Activated naive CD4-positive, alpha-beta T cell treated with anti-CD3 and anti-CD28 coated beads, Interleukin-2, amount 50 U/mL, for 72 hours (primary cell): Measurements from ENCODE around the gene PPP1R3F. TPM values are rescaled to one million over a fixed set of nuclear protein-coding genes. Genes with fewer than 3 reads are reported as not detected.
"Not testable (repeated sequence)": the region's sequence is repeated elsewhere in the genome, so short reads cannot be mapped to it uniquely, and the experiment has no call there.

ENCODE experiments used
- ATAC-seq, 2 donors: fragments of 150-1000 bp; cut with Tn5 transposase; 2 replicates each; pipeline ENCODE4 v1.10.0; 2021; ENCODE audit warnings: mild to moderate bottlenecking in 2 of 2, moderate library complexity in 2 of 2
- DNase-seq, 2 donors: peaks; one replicate each; pipeline ENCODE4 v3.0.0; 2021 to 2022; ENCODE audit warnings: low spot score in 2 of 2
- H3K27ac Mint-ChIP-seq, 2 donors: one replicate each; pipeline ENCODE4 v1.8.0; 2022; ENCODE audit warnings: mild to moderate bottlenecking in 2 of 2, mixed read lengths in 2 of 2
- H3K36me3 Mint-ChIP-seq, 2 donors: one replicate each; pipeline ENCODE4 v1.8.0; 2022; ENCODE audit warnings: mixed read lengths in 2 of 2
- H3K9me3 Mint-ChIP-seq, 2 donors: one replicate each; pipeline ENCODE4 v1.8.0; 2022; ENCODE audit warnings: mixed read lengths in 2 of 2
- total RNA-seq, 2 donors: library from RNA; stranded (reverse); gene quantifications; one replicate each; pipeline ENCODE4 v1.2.3, GENCODE V29; 2022

Gene PPP1R3F
- total RNA-seq, 2 donors from 2014 or later = 4.2 to 5.3 TPM

DNA sequence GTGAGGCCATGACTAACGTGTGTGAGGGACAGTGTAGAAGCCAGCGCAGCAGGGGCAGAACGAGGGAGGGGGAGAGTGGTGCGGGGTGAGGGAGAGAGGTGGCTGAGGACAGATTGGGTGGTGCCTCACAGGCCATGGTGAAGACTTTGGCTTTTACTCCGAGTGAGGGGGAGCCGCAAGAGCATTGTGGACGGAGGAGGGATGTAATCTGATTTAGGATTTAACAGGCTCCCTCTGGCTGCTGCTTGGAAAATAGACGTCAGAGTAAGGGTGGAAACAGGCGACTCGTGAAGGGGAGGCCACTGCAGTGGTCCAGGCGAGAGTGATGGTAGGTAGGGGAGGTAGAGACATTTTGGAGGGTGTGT, 13.0 kb downstream of the PPP1R3F start:
- Mint-ChIP-seq H3K9me3 (no peaks in the 10 kb centered on the region), H3K36me3 (no peaks in the 10 kb centered on the region), H3K27ac (no peak overlapping the region)
- DNase-seq = no peak
- ATAC-seq = no peak

GRCh38 chrX:49284212-49284611, 14.6 kb downstream of the PPP1R3F start:
- Mint-ChIP-seq H3K36me3 (no peaks in the 10 kb centered on the region), H3K27ac (peak overlapping the region in 1 of 2 donors; percentile 60), H3K9me3 (no peaks in the 10 kb centered on the region)
- ATAC-seq (no peak), DNase-seq (no peak)

DNA sequence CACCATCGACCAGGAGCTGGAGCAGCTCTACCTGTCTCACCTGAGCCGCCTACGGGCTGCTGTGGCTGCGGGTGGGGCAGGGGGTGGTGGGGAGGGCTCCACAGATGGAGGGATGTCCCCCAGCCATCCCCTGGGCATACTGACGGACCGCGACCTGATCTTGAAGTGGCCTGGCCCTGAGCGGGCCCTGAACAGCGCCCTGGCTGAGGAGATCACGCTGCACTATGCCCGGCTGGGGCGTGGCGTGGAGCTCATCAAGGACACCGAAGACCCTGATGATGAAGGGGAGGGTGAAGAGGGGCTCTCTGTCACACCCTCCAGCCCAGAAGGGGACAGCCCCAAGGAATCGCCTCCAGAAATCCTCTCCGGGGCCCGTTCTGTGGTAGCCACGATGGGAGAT, 16.5 kb downstream of the PPP1R3F start:
- Mint-ChIP-seq H3K9me3 (no peaks in the 10 kb centered on the region), H3K27ac (no peak overlapping the region), H3K36me3 (no peaks in the 10 kb centered on the region)
- DNase-seq (no peak), ATAC-seq (no peak)

- Mint-ChIP-seq H3K27ac (no peak overlapping the region), H3K36me3 (no peaks in the 10 kb centered on the region), H3K9me3 (no peaks in the 10 kb centered on the region)
- ATAC-seq = no peak
- DNase-seq = no peak
Observed at GRCh38 chrX:49286581-49286980, 17.0 kb downstream of the PPP1R3F start.

- no peak for ATAC-seq
- Mint-ChIP-seq H3K36me3 (no peaks in the 10 kb centered on the region), H3K9me3 (no peaks in the 10 kb centered on the region), H3K27ac (no peak overlapping the region)
- no peak for DNase-seq
Observed at GRCh38 chrX:49287665-49288064, 18.1 kb downstream of the PPP1R3F start.

GRCh38 chrX:49290215-49290614, 20.6 kb downstream of the PPP1R3F start:
- ATAC-seq = no peak

DNA sequence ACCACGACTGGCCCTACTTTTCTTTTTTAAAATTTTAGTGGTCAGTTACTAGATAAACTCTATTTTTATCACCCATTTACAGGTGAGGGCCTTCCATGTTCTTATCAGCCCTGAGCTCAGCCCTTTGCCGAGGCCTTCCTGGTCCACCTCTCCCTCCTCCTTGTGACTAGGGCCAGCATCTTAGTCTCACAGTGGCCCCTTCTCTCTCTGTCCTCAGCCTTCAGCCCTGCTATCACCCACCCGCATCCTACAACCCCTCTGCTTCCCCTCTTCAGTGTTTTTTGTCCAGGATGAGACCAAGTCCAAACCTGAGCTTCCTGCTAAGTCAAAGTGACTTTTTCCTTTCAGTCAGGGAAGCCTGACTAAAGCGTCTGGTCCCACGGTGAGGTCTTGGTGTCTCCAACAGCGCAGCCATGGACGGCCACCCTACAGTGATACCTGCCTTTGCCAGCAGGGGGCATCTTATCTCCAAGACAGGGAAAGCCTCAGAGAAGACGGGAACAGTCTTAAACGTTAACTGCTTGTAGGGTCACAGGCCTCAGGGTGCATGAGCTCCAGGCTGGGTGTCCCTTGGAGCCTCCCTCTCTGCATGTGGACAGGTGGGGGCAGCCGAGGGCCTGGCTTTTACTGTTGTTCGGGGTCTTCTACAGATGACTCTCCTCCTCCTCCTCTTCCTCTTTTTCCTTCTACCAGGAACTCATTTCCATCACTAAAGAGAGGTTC, 22.2 kb downstream of the PPP1R3F start:
- ATAC-seq = peak; percentile 78 to 86
- peak overlapping the region; percentile 41 to 91 for H3K27ac Mint-ChIP-seq

More at GRCh38 chrX:49290215-49290614, 20.6 kb downstream of the PPP1R3F start:
- Mint-ChIP-seq H3K9me3 (no peaks in the 10 kb centered on the region), H3K36me3 (no peaks in the 10 kb centered on the region), H3K27ac (no peak overlapping the region)
- no peak for DNase-seq

DNA sequence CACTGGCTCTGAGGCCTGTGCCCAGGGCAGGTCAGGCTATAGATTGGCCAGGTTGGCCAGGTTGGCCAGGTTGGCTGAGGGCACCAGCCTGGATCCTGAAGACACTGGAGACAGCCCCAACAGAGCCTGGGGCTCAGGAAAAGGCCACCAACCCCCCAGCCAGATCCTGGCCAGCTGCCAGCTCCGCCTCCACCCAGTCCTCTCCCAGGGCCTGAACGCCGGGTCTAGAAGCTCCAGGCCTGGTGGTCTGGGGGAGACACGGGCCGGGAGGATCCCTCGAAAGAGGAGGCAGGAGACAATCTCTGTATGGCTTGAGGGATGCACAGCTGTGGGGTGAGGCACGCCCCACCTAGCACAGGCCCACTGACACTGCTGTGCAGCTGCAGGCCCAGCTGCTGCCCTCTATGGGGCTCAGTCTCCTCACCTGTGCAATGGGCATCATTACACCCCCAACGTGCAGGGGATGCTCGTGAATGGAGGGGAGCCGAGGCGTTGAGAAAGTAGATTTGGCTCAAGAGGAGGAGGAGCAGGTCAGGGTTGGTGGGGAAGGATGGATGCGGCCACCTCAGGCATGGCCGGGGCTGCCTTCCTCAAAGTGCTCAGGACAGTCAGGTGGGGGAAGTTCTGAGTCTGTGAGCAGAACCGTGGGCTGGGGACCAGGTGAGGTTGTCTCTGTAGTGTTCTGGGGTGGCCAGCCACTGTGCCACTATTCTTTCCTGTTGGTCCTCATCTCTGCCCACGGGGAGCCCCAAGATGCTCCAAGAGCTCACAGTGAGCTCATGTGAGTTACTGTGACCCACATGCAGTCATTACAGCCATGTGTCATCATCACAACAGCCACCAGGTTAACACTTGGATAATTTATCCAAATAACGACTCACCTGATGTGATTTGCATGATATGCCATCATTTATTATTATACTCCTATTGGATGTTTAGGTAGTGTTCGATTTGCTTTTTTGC, 23.1 kb downstream of the PPP1R3F start:
- ATAC-seq (peak; percentile 44 to 56), DNase-seq (no peak)
- no peaks in the 10 kb centered on the region for H3K36me3 Mint-ChIP-seq
- H3K9me3 Mint-ChIP-seq = no peaks in the 10 kb centered on the region
- peak overlapping the region in 1 of 2 donors; percentile 41 for H3K27ac Mint-ChIP-seq

More for the DNA sequence above, 22.2 kb downstream of the PPP1R3F start:
- DNase-seq = peak in 1 of 2 donors; percentile 82
- Mint-ChIP-seq H3K9me3 (no peaks in the 10 kb centered on the region), H3K36me3 (no peaks in the 10 kb centered on the region)

DNA sequence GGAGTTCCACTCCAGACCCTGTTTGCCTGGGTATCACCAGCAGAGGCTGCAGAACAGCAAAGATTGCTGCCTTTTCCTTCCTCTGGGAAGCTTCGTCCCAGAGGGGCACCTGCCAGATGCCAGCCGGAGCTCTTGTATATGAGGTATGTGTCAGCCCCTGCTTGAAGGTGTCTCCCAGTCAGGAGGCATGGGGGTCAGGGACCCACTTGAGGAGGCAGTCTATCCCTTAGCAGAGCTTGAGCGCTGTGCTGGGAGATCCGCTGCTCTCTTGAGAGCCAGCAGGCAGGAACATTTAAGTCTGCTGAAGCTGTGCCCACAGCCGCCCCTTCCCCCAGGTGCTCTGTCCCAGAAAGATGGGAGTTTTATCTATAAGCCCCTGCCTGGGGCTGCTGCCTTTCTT, 29.7 kb downstream of the PPP1R3F start:
- H3K9me3 Mint-ChIP-seq, H3K27ac Mint-ChIP-seq, ATAC-seq, H3K36me3 Mint-ChIP-seq, DNase-seq: not testable (repeated sequence)

DNA sequence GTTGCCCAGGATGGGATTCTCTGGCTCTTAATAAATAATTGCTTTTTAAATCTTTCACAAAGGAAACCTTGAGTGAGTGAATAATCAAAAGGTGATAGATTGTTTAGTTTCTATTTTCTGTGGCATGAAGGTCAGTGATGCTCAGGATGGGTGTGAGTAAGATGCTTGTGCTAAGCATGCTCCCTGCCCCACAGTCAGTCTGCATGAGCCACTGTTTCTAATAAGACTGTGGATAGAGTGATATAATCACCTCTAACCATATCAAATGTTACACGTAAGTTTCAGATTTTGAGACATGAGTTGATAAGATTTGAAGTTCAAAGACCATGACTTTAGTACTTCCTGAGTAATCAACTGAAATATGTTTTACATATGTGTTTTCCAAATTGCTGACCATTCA, 31.1 kb downstream of the PPP1R3F start:
- Mint-ChIP-seq H3K36me3 (no peaks in the 10 kb centered on the region), H3K9me3 (no peaks in the 10 kb centered on the region), H3K27ac (no peak overlapping the region)
- DNase-seq (no peak), ATAC-seq (no peak)

GRCh38 chrX:49303346-49303745, 33.8 kb downstream of the PPP1R3F start, which contains the start of gene GAGE10:
GAGE10 (plus strand) TSS chrX:49303646; CDS start chrX:49304860, 1,214 bp downstream.
- no peaks in the 10 kb centered on the region for H3K9me3 Mint-ChIP-seq
- no peak for DNase-seq
- no peak for ATAC-seq
- H3K27ac Mint-ChIP-seq = no peak within 1 kb of the TSS
- H3K36me3 Mint-ChIP-seq = no peaks in the 10 kb centered on the region

- peak overlapping the region in 1 of 2 donors; percentile 92 for H3K27ac Mint-ChIP-seq
- ATAC-seq, DNase-seq, H3K9me3 Mint-ChIP-seq, H3K36me3 Mint-ChIP-seq: not testable (repeated sequence)
Observed at GRCh38 chrX:49307775-49308174, 38.2 kb downstream of the PPP1R3F start.

- Mint-ChIP-seq H3K27ac (peak overlapping the region; percentile 86 to 92), H3K9me3 (no peaks in the 10 kb centered on the region), H3K36me3 (no peaks in the 10 kb centered on the region)
- ATAC-seq (peak; percentile 73 to 95), DNase-seq (peak in 1 of 2 donors; percentile 59)
Observed at GRCh38 chrX:49308604-49309269, 39.1 kb downstream of the PPP1R3F start.

DNA sequence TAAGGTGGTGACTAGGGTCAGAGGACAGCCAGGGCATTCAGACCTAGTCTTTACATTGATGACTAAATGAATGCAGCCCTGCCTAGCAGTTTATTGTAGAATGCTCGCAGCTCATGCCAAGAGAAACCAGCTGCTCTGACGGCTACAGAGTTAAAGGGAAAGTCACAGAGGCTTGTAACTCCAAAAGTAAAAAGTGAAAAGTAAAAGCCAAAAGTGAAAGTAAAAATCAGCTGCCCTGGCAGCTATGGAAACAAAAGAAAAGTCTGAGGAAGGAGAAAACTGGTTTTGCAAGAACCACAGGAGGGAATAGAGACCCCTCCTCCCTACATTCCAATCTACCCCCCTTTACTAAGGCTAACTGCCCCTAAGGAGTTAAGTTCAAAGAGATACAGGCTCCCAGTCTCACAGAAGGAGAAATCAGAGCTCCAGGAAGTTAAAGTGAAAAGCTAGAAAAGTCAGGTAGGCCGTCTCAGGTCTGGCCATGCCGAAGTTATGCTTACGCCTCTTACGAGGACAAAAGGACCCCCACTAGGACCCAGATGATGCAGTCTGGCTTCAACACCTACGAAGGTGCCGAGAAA, 39.9 kb downstream of the PPP1R3F start:
- Mint-ChIP-seq H3K9me3 (no peaks in the 10 kb centered on the region), H3K36me3 (no peaks in the 10 kb centered on the region), H3K27ac (peak overlapping the region; percentile 86 to 92)
- peak; percentile 57 to 68 for ATAC-seq
- no peak for DNase-seq

GRCh38 chrX:49310371-49310770, 40.8 kb downstream of the PPP1R3F start:
- Mint-ChIP-seq H3K27ac (peak overlapping the region; percentile 52 to 92), H3K36me3 (no peaks in the 10 kb centered on the region), H3K9me3 (no peaks in the 10 kb centered on the region)
- ATAC-seq = no peak
- DNase-seq = no peak

- DNase-seq (no peak), ATAC-seq (no peak)
Observed at GRCh38 chrX:49312176-49312575, 42.6 kb downstream of the PPP1R3F start.

More at GRCh38 chrX:49312176-49312575, 42.6 kb downstream of the PPP1R3F start:
- H3K36me3 Mint-ChIP-seq = no peaks in the 10 kb centered on the region
- H3K9me3 Mint-ChIP-seq = no peaks in the 10 kb centered on the region
- no peak overlapping the region for H3K27ac Mint-ChIP-seq
